Mammary epithelial cell (primary cell): ENCODE data around the gene CEP76.

Experiments used
- CTCF ChIP-seq, 2 donors: IDR thresholded peaks in 1 of 2; conservative IDR thresholded peaks in 1 of 2; 2 replicates each; pipeline ENCODE4 v1.5.1; 2011 to 2012; ENCODE audit warnings: inconsistent platforms in 2 of 2, low read length in 2 of 2, mild to moderate bottlenecking in 2 of 2, control low read depth in 1 of 2, low read depth in 1 of 2; ENCODE audit not compliant: insufficient read depth in 1 of 2; ENCODE audit errors: extremely low read depth in 1 of 2
- EZH2 ChIP-seq: IDR thresholded peaks from 2 replicates; pipeline ENCODE4 v1.6.1; 2012; ENCODE audit warnings: low read length, inconsistent platforms, borderline replicate concordance

DNA sequence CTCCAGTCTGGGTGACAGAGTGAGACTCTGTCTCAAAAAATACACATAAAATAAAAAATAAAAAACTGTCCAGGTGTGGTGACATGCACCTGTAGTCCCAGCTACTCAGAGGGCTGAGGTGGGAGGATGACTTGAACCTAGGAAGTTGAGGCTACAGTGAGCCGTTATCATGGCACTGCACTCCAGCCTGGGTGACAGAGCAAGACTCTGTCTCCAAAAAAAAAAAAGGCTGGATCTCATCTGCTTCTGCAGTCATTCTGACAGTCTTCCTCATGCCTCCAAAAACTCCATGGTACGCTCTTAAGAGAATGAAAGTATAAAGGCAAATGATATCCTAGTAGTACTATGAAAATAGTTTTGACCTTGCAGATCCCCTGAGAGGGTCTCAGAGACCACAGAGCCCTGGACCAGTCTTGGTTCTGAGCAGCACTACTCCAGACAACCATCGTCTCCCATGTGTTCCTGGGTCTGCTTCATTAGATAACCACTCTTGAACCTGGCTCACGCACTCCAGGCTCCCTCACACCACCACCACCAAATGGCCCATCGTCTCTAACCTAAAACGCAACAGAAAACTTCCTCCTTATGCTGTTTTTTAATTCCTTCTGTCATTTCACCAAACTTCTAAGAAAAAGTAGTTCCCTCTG lies 70.6 kb downstream of the CEP76 start:
- TF ChIP-seq CTCF (conservative IDR thresholded peaks at IDR 0.05 in 1 of 2, IDR thresholded peaks at IDR 0.05 in 1 of 2; ENCODE audit: extremely low read depth in 1 of 2, insufficient read depth in 1 of 2, low read depth in 1 of 2, low read length in 2 of 2) (no peak), EZH2 (no peak)
